GM13977 (cell line): ENCODE measurements around the gene MPZL2.
A peak's percentile ranks its signal among the peaks of the same experiment; 100 is the strongest.

Experiments used
- DNase-seq: peaks from one replicate; pipeline ENCODE4 v3.0.0; 2012; ENCODE audit warnings: low spot score
- CTCF ChIP-seq: IDR thresholded peaks from 2 replicates; pipeline ENCODE4 v1.5.1; 2012; ENCODE audit warnings: mild to moderate bottlenecking, control low read depth; ENCODE audit not compliant: insufficient read depth; ENCODE audit errors: extremely low read depth, missing control alignments
- in situ Hi-C: fragments of 300-500 bp; cut with MboI; formaldehyde crosslinking; loops from one replicate; pipeline ENCODE4 v1.12.0; 2022; ENCODE audit warnings: low sequenced_read_pairs, low pct_unique_long_range_greater_than_20kb, mixed read lengths, inconsistent platforms; ENCODE audit not compliant: unreplicated experiment

MPZL2 gene

GRCh38 chr11:118283756-118284350, 19.8 kb upstream of the MPZL2 start:
- in situ Hi-C loops = no loop called here
- no peak for TF ChIP-seq CTCF
- no peak for DNase-seq

DNA sequence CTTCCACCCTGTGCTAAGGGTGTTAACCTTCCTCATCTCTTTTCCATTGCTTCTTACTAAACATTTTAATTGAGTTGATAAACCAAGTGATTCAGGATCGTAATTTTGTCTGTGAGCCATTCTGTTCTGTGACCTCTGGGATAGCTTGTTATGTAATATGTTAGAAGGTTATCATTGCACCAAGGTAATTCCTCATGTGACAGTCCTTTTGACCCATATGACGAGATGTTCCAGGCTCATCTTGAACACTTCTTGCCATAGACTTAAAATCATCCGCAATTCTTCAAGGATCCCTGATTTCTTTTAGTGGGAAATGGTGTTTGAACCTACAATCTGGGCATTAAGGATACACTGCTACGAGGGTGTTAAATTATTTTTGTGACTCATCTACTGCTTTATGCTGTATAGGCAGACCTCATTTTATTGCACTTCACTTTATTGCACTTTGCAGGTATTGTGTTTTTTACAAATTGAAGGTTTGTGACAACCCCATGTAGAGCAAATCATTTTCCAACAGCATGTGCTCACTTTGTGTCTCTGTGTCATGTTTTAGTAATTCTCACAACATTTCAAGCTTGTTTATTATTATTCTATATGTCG, 19.0 kb upstream of the MPZL2 start:
- in situ Hi-C loops = no loop called here
- DNase-seq = no peak
- TF ChIP-seq CTCF = no peak

DNA sequence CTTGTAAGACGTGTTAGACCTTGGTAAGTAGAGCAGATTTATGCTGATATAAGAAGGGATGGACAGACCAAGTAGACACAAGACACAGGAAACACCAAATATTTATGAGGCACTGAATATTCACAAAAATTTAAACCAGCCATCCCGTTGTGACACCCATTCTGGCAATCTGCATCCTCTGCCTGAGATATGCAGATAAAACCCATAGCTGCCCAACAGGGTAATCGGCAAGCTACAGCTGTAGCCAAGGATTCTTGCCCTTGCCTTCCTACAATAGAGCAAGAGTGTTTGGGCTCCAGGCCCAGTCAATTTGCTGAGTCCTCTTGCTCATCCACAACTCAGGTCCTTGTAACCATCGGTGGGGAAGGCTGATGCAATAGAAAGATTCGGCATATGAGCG, 18.5 kb upstream of the MPZL2 start:
- no peak for TF ChIP-seq CTCF
- no peak for DNase-seq
- in situ Hi-C loops = no loop called here

DNA sequence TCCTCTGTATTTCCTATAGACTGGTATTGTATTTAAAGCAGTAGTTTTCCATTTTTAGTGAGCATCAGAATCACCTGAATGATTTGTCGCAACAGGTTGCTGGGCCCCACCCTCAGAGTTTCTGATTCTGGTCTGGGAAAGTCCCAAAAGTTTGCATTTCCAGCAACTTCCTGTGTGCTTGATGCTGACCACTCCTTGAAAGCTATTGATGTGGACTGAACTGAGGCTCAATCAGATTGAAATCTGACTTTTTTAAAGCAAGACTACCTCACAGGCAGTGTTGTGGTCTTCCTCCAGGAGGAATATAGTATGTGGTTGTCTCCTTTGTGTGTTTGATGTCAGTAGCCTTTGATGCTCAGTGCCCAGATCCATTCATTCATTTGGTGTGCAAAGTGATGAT, 17.2 kb upstream of the MPZL2 start:
- no peak for TF ChIP-seq CTCF
- in situ Hi-C loops = no loop called here
- peak; percentile 32 for DNase-seq

DNA sequence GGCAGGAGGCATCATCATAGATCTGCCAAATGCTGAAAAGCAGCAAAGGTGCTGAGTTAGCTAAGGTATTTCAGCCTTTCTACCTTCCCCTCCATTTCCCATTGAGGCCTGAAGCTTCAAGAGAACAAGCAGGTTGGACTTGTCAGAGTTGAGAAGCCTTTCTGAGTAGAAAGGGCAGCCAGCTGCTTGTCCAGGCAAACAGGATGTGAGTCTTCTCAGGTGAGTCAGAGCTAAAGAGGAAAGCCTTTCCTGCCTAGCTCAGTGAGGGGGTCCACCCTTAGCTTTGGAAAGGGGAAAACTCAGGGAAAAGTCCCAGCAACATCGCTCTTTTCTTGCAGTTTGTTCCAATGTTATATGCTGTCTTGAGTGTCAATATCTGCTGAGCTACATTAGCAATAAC, 13.2 kb upstream of the MPZL2 start:
- in situ Hi-C loops = no loop called here
- DNase-seq = no peak
- no peak for TF ChIP-seq CTCF

DNA sequence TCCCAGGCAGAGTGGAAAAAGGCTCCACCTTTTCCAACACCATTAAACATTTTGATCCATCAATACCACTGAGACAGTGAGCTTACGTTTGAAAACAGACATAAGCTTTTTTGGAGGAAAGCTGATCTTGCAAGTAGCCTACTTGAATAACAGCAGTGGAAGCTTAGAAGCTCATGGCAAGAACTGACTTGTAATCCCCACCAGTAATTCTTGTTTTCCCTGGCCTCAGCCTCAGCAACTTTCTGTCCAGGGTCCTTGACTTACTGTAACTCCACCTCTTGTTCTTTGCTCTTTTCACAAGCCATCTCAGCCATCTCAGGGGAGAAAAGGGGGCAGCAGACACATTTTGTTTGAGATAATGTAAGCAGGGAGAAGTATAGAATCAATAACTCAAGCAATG, 12.3 kb upstream of the MPZL2 start:
- in situ Hi-C loops = no loop called here
- no peak for TF ChIP-seq CTCF

More for the DNA sequence above, 12.3 kb upstream of the MPZL2 start:
- DNase-seq = no peak
